HG02885 (cell line): ENCODE measurements around the gene LITAFD.
A peak's percentile ranks its signal among the peaks of the same experiment; 100 is the strongest.

Experiments
- ATAC-seq: cut with Tn5 transposase; IDR thresholded peaks from one replicate; pipeline ENCODE4 v1.9.1; 2021; ENCODE audit warnings: mild to moderate bottlenecking; ENCODE audit not compliant: unreplicated experiment, poor library complexity

LITAFD gene

DNA sequence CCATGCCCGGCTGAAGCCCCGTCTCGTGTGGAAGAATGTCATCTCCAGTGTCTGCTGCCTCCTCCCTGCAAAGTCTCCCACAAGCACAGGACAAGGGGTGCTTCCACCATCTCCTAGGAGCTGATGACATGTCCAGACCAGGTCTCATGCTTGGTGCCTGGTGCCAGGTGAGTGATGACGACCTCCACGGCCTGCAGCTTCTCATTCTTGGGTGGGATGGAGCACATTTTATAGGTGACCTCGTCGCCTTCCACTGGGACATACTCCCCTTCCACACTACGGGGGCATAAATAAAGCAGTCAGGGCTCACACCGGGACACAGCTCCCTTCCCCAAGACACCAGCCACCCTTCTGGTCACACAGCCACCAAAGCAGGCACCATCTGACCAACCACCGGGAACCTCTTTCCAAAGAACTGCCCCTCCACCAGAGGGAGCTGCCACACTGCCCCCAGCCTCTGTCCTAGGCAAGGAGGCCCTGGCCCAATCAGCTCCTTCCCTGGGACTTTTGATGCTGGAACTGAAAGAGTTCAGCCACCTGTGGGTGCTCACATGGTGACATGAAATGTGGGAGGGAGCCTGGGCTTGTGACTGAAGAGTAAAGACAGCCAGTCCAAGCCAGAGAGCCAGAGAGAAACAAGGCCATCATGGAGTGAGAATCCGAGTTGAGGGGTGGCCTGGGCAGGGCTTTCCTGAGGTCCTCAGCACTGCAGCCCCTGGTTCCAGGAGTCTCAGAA lies 26.9 kb upstream of the LITAFD start:
- ATAC-seq, result no peak

DNA sequence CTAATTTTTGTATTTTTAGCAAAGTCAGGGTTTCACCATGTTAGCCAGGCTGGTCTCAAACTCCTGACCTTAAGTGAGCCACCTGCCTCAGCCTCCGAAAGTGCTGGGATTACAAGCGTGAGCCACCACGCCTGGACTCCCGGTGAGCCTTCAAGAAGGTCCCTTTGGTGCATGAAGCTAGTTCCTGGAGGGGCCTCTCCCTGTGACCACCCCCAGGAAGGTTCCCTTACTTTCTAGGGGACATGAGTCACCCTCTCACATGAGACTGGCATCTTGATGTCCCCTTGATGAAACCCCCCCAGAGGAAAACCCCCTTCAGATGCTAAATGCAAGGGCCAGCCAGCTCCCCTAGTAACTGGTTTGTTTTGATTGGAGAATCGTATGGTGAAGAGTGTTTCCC lies 26.2 kb upstream of the LITAFD start:
- ATAC-seq, result no peak

- no peak for ATAC-seq
These were observed 22.9 kb upstream of the LITAFD start for GRCh38 chr16:8858994-8859912.

- no peak for ATAC-seq
These were observed 22.0 kb upstream of the LITAFD start for GRCh38 chr16:8859913-8860881.

- no peak for ATAC-seq
These were observed 20.4 kb upstream of the LITAFD start for GRCh38 chr16:8861563-8862308.

- no peak for ATAC-seq
These were observed 19.6 kb upstream of the LITAFD start for GRCh38 chr16:8862309-8863130.

DNA sequence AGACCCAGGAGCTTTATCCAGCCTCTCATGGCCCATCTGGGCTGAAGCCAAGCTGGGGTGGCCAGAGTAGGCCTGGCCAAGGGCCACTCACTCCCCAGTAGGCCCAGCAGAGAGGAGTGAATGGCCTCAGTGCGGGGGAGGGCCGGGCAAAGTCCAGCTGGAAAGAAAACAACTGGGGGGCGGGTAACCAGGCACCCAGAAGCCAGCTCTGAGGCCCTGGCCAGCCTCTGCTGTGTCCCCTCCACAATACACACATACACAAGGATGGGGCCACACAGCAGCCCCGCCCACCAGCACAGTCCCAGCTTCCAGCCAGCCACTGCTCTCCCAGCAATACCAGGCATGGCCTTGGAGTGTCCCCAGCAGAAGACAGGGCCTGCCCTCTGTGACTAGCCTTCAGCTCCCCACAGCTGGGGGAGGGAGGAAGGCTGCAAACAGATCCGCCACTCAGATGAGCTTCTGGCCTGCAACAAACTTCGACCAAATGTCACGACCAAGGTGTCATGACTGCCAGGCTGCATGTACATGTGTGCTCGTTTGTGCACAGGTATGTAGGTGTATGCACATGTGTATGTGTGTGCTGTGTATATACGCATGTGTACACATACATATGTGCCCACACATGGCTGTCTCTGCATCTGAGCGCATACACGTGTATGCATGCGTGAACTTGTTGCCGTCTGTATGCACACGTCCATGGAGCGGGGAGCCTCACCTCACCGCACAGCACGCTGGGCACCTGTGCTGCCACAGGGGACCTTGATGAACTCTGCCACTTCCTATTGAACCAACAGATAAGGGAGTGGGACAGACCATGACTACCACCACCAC lies 18.3 kb upstream of the LITAFD start:
- no peak for ATAC-seq

- no peak for ATAC-seq
These were observed 17.6 kb upstream of the LITAFD start for GRCh38 chr16:8864480-8865110.

DNA sequence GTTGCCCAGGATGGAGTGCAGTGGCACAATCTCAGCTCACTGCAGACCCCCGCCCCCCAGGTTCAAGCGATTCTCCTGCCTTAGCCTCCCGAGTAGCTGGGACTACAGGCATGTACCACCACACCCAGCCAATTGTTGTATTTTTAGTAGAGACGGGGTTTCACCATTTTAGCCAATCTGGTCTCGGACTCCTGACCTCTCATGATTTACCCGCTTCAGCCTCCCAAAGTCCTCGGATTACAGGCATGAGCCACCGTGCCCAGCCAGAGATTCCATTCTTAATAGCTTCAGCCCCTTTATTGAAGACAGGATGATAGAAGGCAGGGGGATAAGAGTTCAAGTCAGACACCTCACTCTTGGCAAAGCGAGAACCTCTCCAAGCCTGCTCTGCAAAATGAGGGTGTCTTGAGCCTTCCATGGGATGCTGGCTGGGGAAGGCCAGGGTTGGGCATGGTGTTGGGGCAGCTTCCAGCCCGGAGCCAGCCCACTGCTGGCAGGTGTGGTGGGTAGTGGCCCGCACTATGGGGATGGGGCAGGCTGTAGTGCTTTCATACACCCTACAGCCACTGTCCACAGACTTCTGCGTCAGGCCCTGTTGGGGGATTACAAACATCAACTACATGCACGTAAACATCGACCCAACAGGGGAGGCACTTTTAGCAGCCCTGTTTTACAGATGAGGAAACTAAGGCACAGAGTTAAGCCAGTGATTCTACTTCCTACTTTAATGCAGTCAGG lies 16.8 kb upstream of the LITAFD start:
- no peak for ATAC-seq

DNA sequence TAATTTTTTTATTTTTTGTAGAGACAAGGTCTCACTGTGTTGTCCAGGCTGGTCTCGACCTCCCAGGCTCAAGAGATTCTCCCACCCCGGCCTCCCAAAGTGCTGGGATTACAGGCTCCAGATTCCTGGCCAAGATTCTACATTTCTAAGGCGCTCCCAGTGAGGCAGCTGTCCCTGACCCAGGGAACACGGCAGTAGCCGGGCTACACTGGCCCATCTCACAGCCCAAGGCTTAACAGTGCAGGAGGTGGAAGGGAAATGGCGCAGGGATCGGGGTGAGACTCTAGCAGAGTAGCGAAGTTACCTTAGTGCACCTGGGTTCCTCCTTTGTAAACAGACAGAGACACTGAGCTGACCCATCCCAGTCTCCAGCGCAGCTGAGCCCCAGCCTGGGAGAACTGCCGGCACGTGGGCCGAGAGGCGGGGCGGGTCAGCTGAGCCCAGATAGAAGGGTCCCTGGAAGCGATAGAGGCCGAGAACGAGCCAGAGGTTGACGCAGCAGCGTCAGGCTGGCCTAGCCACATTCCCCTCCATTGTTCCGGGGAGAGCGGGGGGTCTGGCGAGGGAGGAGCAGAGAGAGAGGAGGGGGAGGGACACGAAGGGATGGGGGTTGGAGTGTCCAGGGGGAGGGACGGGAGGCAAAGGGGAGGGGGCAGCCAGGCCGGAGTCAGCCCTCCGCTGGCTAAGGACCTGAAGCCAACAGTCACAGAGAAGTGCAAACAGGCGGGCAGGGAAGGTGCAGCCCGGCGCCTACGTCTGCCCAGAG lies 15.8 kb upstream of the LITAFD start:
- ATAC-seq, result no peak

- ATAC-seq, result no peak
These were observed 15.3 kb upstream of the LITAFD start for GRCh38 chr16:8866884-8867215.

DNA sequence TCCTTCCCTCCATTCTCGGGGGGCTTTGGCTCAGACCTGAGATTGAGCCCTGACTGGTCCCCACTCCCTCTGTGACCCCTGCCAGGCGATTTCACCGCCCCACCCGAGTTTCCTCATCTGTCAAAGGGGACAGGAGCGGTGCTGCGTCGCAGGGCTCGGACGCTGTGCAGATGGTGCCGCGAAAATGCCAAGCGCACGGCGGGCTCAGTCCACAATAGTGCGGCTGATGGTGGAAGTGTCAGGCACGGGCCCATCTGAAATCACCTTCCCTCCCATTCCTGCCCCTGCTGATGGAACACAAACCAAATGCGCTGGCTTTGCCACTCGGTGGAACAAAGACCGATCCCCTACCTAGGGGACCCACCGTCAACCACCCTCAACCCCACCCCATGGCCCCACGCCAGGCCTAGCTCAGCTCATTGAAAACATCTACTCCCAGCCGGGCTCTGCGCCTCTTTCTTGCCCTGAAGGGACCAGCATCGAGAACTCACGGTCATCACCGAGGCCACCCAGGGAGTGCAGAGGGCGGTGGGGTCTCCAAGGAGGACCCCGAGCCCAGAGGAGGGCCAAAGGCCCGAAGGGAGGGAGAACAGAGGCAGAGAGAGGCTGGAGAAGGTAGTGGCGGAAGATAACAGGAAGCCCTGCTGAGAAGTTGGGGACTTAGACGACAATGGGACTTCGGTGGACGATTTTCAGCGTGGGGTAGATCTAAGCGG lies 14.8 kb upstream of the LITAFD start:
- no peak for ATAC-seq

DNA sequence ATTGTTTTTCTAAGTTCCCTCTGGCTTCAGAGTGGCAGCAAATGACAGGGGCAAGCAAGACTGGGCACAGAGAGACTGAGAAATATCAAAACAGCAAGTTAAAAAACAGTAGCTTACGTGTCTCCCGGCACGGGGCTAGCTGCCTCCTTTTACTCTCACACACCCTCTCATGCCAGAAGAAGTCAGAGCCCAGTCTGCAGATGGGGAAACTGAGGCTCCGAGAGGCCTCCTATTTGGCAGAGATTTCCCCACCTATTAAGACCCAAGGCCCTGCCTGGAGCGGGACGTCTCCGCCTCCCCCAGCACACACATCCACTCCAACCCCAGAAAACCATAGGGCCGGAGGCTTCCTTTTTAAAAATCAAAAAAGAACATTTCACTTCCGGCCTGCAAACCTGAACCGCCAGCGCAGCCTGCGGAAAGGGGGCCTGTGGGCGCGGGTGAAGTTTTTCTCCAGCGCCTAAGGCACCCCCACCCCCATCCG lies 14.2 kb upstream of the LITAFD start:
- no peak for ATAC-seq

DNA sequence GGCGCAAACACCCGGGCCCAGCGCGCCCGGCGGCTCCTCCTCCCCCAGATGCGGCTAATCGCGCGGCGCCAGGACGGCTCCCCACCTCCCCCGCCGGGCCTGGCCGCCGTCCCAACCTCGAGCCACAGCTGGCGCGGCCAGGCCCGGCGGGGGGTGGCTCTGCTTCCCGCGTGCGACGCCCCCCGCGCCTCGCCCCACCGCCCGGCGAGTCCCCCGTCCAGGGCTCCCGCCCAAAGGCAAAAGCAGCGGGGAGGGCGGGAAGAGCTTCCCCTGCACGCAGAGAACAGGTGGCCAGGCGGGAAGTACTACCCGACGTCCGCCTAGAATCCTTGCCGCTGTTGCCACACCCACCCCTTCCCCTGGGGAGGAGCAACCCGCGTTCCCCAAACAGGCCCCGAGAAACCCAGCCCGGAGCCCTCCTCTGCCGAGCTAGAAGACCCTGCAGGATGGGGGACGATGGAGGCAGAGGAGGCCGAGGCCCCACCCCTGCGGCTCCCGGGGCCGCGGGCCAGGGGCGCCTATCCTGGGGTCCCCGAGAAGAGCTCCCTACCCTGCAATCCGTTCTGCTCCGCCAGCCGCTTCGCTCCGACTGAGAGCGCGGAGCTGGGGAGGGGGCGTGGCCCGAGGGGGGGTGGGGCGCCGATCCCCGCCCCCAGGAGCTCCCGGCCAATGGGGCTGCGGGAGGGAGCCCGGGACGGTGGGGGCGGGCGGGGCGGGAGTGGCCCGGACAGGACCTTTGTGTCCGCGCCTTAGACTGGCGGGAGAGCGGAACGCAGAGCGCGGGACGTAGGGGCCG lies 13.5 kb upstream of the LITAFD start, which contains the start of gene CARHSP1:
Gene CARHSP1, minus strand, starts transcription at position 591 of the 796 bp plus-strand sequence. CDS start 9,678 bp downstream, outside the sequence.
- ATAC-seq, result peak; percentile 72
